Measurements from ENCODE around the gene SULT6B1. TPM values are rescaled to one million over a fixed set of nuclear protein-coding genes. Genes with fewer than 3 reads are reported as not detected.

Gene SULT6B1
- total and polyA plus RNA-seq, 2 donors (not counting 1 experiment from before 2014, with no cell fraction given): not detected

- Histone ChIP-seq H4K20me1 (ENCODE audit: control insufficient read depth, insufficient read depth, low read length, poor library complexity, severe bottlenecking) (peaks cover 24% of the 10 kb centered on the region), H2AFZ (ENCODE audit: insufficient read depth, low read depth, low read length, poor library complexity, severe bottlenecking) (peak overlapping the region; percentile 86), H3K79me2 (ENCODE audit: control insufficient read depth, insufficient read depth, low read length) (peaks cover 93% of the 10 kb centered on the region), H3K36me3 (replicated peaks in 1 of 2; ENCODE audit: control extremely low read depth in 1 of 2, control insufficient read depth in 1 of 2, extremely low read depth in 1 of 2, insufficient read depth in 2 of 2, low read length in 1 of 2) (peaks cover 3 to 24% of the 10 kb centered on the region in 2 experiments), H3K27ac (ENCODE audit: low read length in 2 of 2) (peak overlapping the region; percentile 85 to 90), H3K27me3 (replicated peaks in 1 of 4; ENCODE audit: control extremely low read depth in 1 of 4, control insufficient read depth in 3 of 4, insufficient read depth in 4 of 4, low read length in 3 of 4) (no peaks in the 10 kb centered on the region), H3K4me2 (replicated peaks; ENCODE audit: low read depth, low read length, poor library complexity, severe bottlenecking) (peak overlapping the region; percentile 80), H3K9me3 (ENCODE audit: control extremely low read depth in 1 of 3, control insufficient read depth in 2 of 3, insufficient read depth in 1 of 3, low read length in 2 of 3) (no peaks in the 10 kb centered on the region), H3K9ac (ENCODE audit: low read length) (peak overlapping the region; percentile 94), H3K4me3 (ENCODE audit: control extremely low read depth in 1 of 5, extremely low read depth in 1 of 5, insufficient read depth in 1 of 5, low read depth in 2 of 5, low read length in 4 of 5) (peak overlapping the region; percentile 76 to 95 (median 91)), H3K4me1 (ENCODE audit: control insufficient read depth in 2 of 2, insufficient read depth in 2 of 2, low read length in 2 of 2) (peaks cover 26 to 28% of the 10 kb centered on the region in 2 donors)
- Mint-ChIP-seq H3K27me3 (no peaks in the 10 kb centered on the region), H3K4me3 (no peak overlapping the region), H3K9me3 (ENCODE audit: insufficient read depth) (no peaks in the 10 kb centered on the region), H3K27ac (no peak overlapping the region), H3K4me1 (peaks cover 22% of the 10 kb centered on the region)
- DNase-seq: no peak
- ChIA-PET POLR2A (no interaction called here), CTCF (no interaction called here)
- 0% methylated on average over 1 of the region's 8 CpGs for WGBS (ENCODE audit: insufficient coverage)
- intact Hi-C loops (cut with micrococcal nuclease): loop anchor here (2.0 to 5.0 kb wide), 4 partner anchors 74 to 263 kb away; partner anchors contain the start of genes EIF2AK2, GPATCH11, HEATR5B and PRKD3
- ATAC-seq (ENCODE audit: low read depth): no peak
- TF ChIP-seq, protein P1, sequence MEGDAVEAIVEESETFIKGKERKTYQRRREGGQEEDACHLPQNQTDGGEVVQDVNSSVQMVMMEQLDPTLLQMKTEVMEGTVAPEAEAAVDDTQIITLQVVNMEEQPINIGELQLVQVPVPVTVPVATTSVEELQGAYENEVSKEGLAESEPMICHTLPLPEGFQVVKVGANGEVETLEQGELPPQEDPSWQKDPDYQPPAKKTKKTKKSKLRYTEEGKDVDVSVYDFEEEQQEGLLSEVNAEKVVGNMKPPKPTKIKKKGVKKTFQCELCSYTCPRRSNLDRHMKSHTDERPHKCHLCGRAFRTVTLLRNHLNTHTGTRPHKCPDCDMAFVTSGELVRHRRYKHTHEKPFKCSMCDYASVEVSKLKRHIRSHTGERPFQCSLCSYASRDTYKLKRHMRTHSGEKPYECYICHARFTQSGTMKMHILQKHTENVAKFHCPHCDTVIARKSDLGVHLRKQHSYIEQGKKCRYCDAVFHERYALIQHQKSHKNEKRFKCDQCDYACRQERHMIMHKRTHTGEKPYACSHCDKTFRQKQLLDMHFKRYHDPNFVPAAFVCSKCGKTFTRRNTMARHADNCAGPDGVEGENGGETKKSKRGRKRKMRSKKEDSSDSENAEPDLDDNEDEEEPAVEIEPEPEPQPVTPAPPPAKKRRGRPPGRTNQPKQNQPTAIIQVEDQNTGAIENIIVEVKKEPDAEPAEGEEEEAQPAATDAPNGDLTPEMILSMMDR (IDR thresholded peaks at IDR 0.05): no peak
- no peak for TF ChIP-seq EZH2 (IDR thresholded peaks at IDR 0.05; ENCODE audit: borderline replicate concordance, insufficient read depth, low read depth, low read length, poor library complexity, severe bottlenecking)
Observed at GRCh38 chr2:37230581-37230980, 42.1 kb upstream of the SULT6B1 start.

DNA sequence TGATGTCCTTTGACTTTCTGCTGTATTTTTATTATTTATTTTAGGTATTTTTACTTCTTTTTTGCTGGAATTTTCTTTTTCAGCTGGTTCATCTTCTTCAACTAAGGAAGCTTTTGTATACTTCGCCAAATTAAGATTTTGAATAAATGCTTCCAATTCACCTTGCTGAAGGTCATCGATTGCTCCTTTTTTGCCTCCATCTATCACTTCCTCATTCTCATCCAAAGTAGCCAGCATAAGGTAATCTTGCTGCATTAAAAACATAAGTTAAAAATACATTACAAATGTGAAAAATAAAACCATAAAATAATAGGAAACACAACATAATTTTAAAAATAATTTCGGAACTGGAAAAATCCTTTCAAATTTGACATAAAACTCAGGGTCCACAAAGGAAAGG lies 40.3 kb upstream of the SULT6B1 start:
- Histone ChIP-seq H3K4me1 (ENCODE audit: control insufficient read depth in 2 of 2, insufficient read depth in 2 of 2, low read length in 2 of 2) (peaks cover 28 to 30% of the 10 kb centered on the region in 2 donors), H3K27ac (ENCODE audit: low read length in 2 of 2) (no peak overlapping the region), H3K9me3 (ENCODE audit: control extremely low read depth in 1 of 3, control insufficient read depth in 2 of 3, insufficient read depth in 1 of 3, low read length in 2 of 3) (no peaks in the 10 kb centered on the region), H3K79me2 (ENCODE audit: control insufficient read depth, insufficient read depth, low read length) (peaks cover 90% of the 10 kb centered on the region), H3K4me2 (replicated peaks; ENCODE audit: low read depth, low read length, poor library complexity, severe bottlenecking) (no peak overlapping the region), H3K9ac (ENCODE audit: low read length) (no peak overlapping the region), H4K20me1 (ENCODE audit: control insufficient read depth, insufficient read depth, low read length, poor library complexity, severe bottlenecking) (peaks cover 30% of the 10 kb centered on the region), H3K27me3 (replicated peaks in 1 of 4; ENCODE audit: control extremely low read depth in 1 of 4, control insufficient read depth in 3 of 4, insufficient read depth in 4 of 4, low read length in 3 of 4) (no peaks in the 10 kb centered on the region), H3K36me3 (replicated peaks in 1 of 2; ENCODE audit: control extremely low read depth in 1 of 2, control insufficient read depth in 1 of 2, extremely low read depth in 1 of 2, insufficient read depth in 2 of 2, low read length in 1 of 2) (peaks cover 3 to 24% of the 10 kb centered on the region in 2 experiments), H3K4me3 (ENCODE audit: control extremely low read depth in 1 of 5, extremely low read depth in 1 of 5, insufficient read depth in 1 of 5, low read depth in 2 of 5, low read length in 4 of 5) (no peak overlapping the region), H2AFZ (ENCODE audit: insufficient read depth, low read depth, low read length, poor library complexity, severe bottlenecking) (no peak overlapping the region)
- TF ChIP-seq, protein P1 (IDR thresholded peaks at IDR 0.05): no peak
- no peak for TF ChIP-seq EZH2 (IDR thresholded peaks at IDR 0.05; ENCODE audit: borderline replicate concordance, insufficient read depth, low read depth, low read length, poor library complexity, severe bottlenecking)
- POLR2A ChIA-PET: no interaction called here
- H3K4me1 Mint-ChIP-seq: peaks cover 30% of the 10 kb centered on the region
- no peak for DNase-seq
- H3K4me3 Mint-ChIP-seq: no peak overlapping the region
- no peak overlapping the region for H3K27ac Mint-ChIP-seq
- H3K9me3 Mint-ChIP-seq (ENCODE audit: insufficient read depth): no peaks in the 10 kb centered on the region
- intact Hi-C loops (cut with micrococcal nuclease): no loop called here
- ATAC-seq (ENCODE audit: low read depth): no peak
- no peaks in the 10 kb centered on the region for H3K27me3 Mint-ChIP-seq
- CTCF ChIA-PET: no interaction called here
- 100% methylated on average over 1 of the region's 3 CpGs for WGBS (ENCODE audit: insufficient coverage)

Measured in B cell (primary cell).